Measurements from ENCODE around the gene STARD7.
"Not testable (repeated sequence)": the region's sequence is repeated elsewhere in the genome, so short reads cannot be mapped to it uniquely, and the experiment has no call there.

The STARD7 gene

GRCh38 chr2:96171831-96172230 is 36.8 kb downstream of the STARD7 start:
- Histone ChIP-seq H3K9me3 (ENCODE audit: control insufficient read depth, low read depth, low read length) (no peaks in the 10 kb centered on the region), H3K27me3 (ENCODE audit: control insufficient read depth, insufficient read depth, low read length) (no peaks in the 10 kb centered on the region), H3K27ac (ENCODE audit: low read length) (no peak overlapping the region), H3K9ac (ENCODE audit: low read length) (no peak overlapping the region), H3K4me1 (ENCODE audit: control insufficient read depth, low read depth, low read length) (no peaks in the 10 kb centered on the region), H3K36me3 (ENCODE audit: control insufficient read depth, low read depth, low read length) (no peaks in the 10 kb centered on the region), H3K4me3 (ENCODE audit: low read length) (no peak overlapping the region)

GRCh38 chr2:96170626-96171025 is 38.0 kb downstream of the STARD7 start:
- no peak overlapping the region for H3K9ac ChIP-seq (ENCODE audit: low read length)
- H3K36me3 ChIP-seq (ENCODE audit: control insufficient read depth, low read depth, low read length), result no peaks in the 10 kb centered on the region
- no peaks in the 10 kb centered on the region for H3K9me3 ChIP-seq (ENCODE audit: control insufficient read depth, low read depth, low read length)
- H3K27me3 ChIP-seq (ENCODE audit: control insufficient read depth, insufficient read depth, low read length), result no peaks in the 10 kb centered on the region
- H3K27ac ChIP-seq (ENCODE audit: low read length), result no peak overlapping the region
- H3K4me1 ChIP-seq (ENCODE audit: control insufficient read depth, low read depth, low read length), result no peaks in the 10 kb centered on the region
- H3K4me3 ChIP-seq (ENCODE audit: low read length), result no peak overlapping the region

GRCh38 chr2:96169868-96170507 is 38.6 kb downstream of the STARD7 start:
- no peak overlapping the region for H3K4me3 ChIP-seq (ENCODE audit: low read length)
- H3K9ac ChIP-seq (ENCODE audit: low read length), result no peak overlapping the region
- H3K27me3 ChIP-seq (ENCODE audit: control insufficient read depth, insufficient read depth, low read length), result no peaks in the 10 kb centered on the region
- no peaks in the 10 kb centered on the region for H3K36me3 ChIP-seq (ENCODE audit: control insufficient read depth, low read depth, low read length)
- H3K9me3 ChIP-seq (ENCODE audit: control insufficient read depth, low read depth, low read length), result no peaks in the 10 kb centered on the region
- H3K27ac ChIP-seq (ENCODE audit: low read length), result no peak overlapping the region
- H3K4me1 ChIP-seq (ENCODE audit: control insufficient read depth, low read depth, low read length), result no peaks in the 10 kb centered on the region

GRCh38 chr2:96167407-96168013 is 41.1 kb downstream of the STARD7 start:
- Histone ChIP-seq H3K4me3 (ENCODE audit: low read length) (no peak overlapping the region), H3K36me3 (ENCODE audit: control insufficient read depth, low read depth, low read length) (no peaks in the 10 kb centered on the region), H3K4me1 (ENCODE audit: control insufficient read depth, low read depth, low read length) (no peaks in the 10 kb centered on the region), H3K27me3 (ENCODE audit: control insufficient read depth, insufficient read depth, low read length) (no peaks in the 10 kb centered on the region), H3K27ac (ENCODE audit: low read length) (no peak overlapping the region), H3K9me3 (ENCODE audit: control insufficient read depth, low read depth, low read length) (no peaks in the 10 kb centered on the region), H3K9ac (ENCODE audit: low read length) (no peak overlapping the region)

- no peak overlapping the region for H3K27ac ChIP-seq (ENCODE audit: low read length)
- no peaks in the 10 kb centered on the region for H3K9me3 ChIP-seq (ENCODE audit: control insufficient read depth, low read depth, low read length)
- no peaks in the 10 kb centered on the region for H3K4me1 ChIP-seq (ENCODE audit: control insufficient read depth, low read depth, low read length)
- no peak overlapping the region for H3K9ac ChIP-seq (ENCODE audit: low read length)
- H3K27me3 ChIP-seq (ENCODE audit: control insufficient read depth, insufficient read depth, low read length), result no peaks in the 10 kb centered on the region
- H3K4me3 ChIP-seq (ENCODE audit: low read length), result no peak overlapping the region
- no peaks in the 10 kb centered on the region for H3K36me3 ChIP-seq (ENCODE audit: control insufficient read depth, low read depth, low read length)
Measured at GRCh38 chr2:96164459-96165184, 44.0 kb downstream of the STARD7 start.

GRCh38 chr2:96163768-96164429 is 44.7 kb downstream of the STARD7 start:
- Histone ChIP-seq H3K9me3 (ENCODE audit: control insufficient read depth, low read depth, low read length) (no peaks in the 10 kb centered on the region), H3K27me3 (ENCODE audit: control insufficient read depth, insufficient read depth, low read length) (no peaks in the 10 kb centered on the region), H3K36me3 (ENCODE audit: control insufficient read depth, low read depth, low read length) (no peaks in the 10 kb centered on the region), H3K4me3 (ENCODE audit: low read length) (no peak overlapping the region), H3K4me1 (ENCODE audit: control insufficient read depth, low read depth, low read length) (no peaks in the 10 kb centered on the region), H3K9ac (ENCODE audit: low read length) (no peak overlapping the region), H3K27ac (ENCODE audit: low read length) (no peak overlapping the region)

GRCh38 chr2:96163415-96163767 is 45.2 kb downstream of the STARD7 start:
- no peaks in the 10 kb centered on the region for H3K4me1 ChIP-seq (ENCODE audit: control insufficient read depth, low read depth, low read length)
- no peaks in the 10 kb centered on the region for H3K27me3 ChIP-seq (ENCODE audit: control insufficient read depth, insufficient read depth, low read length)
- no peak overlapping the region for H3K27ac ChIP-seq (ENCODE audit: low read length)
- no peaks in the 10 kb centered on the region for H3K9me3 ChIP-seq (ENCODE audit: control insufficient read depth, low read depth, low read length)
- no peak overlapping the region for H3K9ac ChIP-seq (ENCODE audit: low read length)
- no peak overlapping the region for H3K4me3 ChIP-seq (ENCODE audit: low read length)
- H3K36me3 ChIP-seq (ENCODE audit: control insufficient read depth, low read depth, low read length), result no peaks in the 10 kb centered on the region

- no peaks in the 10 kb centered on the region for H3K27me3 ChIP-seq (ENCODE audit: control insufficient read depth, insufficient read depth, low read length)
- H3K9me3 ChIP-seq (ENCODE audit: control insufficient read depth, low read depth, low read length), result no peaks in the 10 kb centered on the region
- no peak overlapping the region for H3K27ac ChIP-seq (ENCODE audit: low read length)
- H3K4me1 ChIP-seq (ENCODE audit: control insufficient read depth, low read depth, low read length), result peaks cover 8% of the 10 kb centered on the region
- H3K4me3 ChIP-seq (ENCODE audit: low read length), result no peak overlapping the region
- no peaks in the 10 kb centered on the region for H3K36me3 ChIP-seq (ENCODE audit: control insufficient read depth, low read depth, low read length)
- no peak overlapping the region for H3K9ac ChIP-seq (ENCODE audit: low read length)
Measured at GRCh38 chr2:96161898-96162297, 46.7 kb downstream of the STARD7 start.

GRCh38 chr2:96160366-96160765 is 48.3 kb downstream of the STARD7 start:
- H3K4me1 ChIP-seq (ENCODE audit: control insufficient read depth, low read depth, low read length); H3K36me3 ChIP-seq (ENCODE audit: control insufficient read depth, low read depth, low read length); H3K9ac ChIP-seq (ENCODE audit: low read length); H3K4me3 ChIP-seq (ENCODE audit: low read length); H3K9me3 ChIP-seq (ENCODE audit: control insufficient read depth, low read depth, low read length); H3K27ac ChIP-seq (ENCODE audit: low read length); H3K27me3 ChIP-seq (ENCODE audit: control insufficient read depth, insufficient read depth, low read length): not testable (repeated sequence)

GRCh38 chr2:96159084-96159830 is 49.4 kb downstream of the STARD7 start:
- Histone ChIP-seq H3K9me3 (ENCODE audit: control insufficient read depth, low read depth, low read length) (no peaks in the 10 kb centered on the region), H3K4me1 (ENCODE audit: control insufficient read depth, low read depth, low read length) (peaks cover 8% of the 10 kb centered on the region), H3K27me3 (ENCODE audit: control insufficient read depth, insufficient read depth, low read length) (no peaks in the 10 kb centered on the region), H3K36me3 (ENCODE audit: control insufficient read depth, low read depth, low read length) (no peaks in the 10 kb centered on the region), H3K9ac (ENCODE audit: low read length) (no peak overlapping the region), H3K4me3 (ENCODE audit: low read length) (no peak overlapping the region), H3K27ac (ENCODE audit: low read length) (no peak overlapping the region)

- H3K9me3 ChIP-seq (ENCODE audit: control insufficient read depth, low read depth, low read length), result no peaks in the 10 kb centered on the region
- no peaks in the 10 kb centered on the region for H3K27me3 ChIP-seq (ENCODE audit: control insufficient read depth, insufficient read depth, low read length)
- no peak overlapping the region for H3K4me3 ChIP-seq (ENCODE audit: low read length)
- no peak overlapping the region for H3K27ac ChIP-seq (ENCODE audit: low read length)
- H3K9ac ChIP-seq (ENCODE audit: low read length), result no peak overlapping the region
- peaks cover 8% of the 10 kb centered on the region for H3K4me1 ChIP-seq (ENCODE audit: control insufficient read depth, low read depth, low read length)
- no peaks in the 10 kb centered on the region for H3K36me3 ChIP-seq (ENCODE audit: control insufficient read depth, low read depth, low read length)
Measured at GRCh38 chr2:96158554-96158940, 50.1 kb downstream of the STARD7 start.
